GM19397 (cell line): ENCODE results near the gene RNF112.
"Not testable (repeated sequence)": the region's sequence is repeated elsewhere in the genome, so short reads cannot be mapped to it uniquely, and the experiment has no call there.

Source experiments
- ATAC-seq: cut with Tn5 transposase; IDR thresholded peaks from one replicate; pipeline ENCODE4 v1.9.1; 2021; ENCODE audit warnings: mild to moderate bottlenecking, moderate library complexity; ENCODE audit not compliant: unreplicated experiment

Gene RNF112

DNA sequence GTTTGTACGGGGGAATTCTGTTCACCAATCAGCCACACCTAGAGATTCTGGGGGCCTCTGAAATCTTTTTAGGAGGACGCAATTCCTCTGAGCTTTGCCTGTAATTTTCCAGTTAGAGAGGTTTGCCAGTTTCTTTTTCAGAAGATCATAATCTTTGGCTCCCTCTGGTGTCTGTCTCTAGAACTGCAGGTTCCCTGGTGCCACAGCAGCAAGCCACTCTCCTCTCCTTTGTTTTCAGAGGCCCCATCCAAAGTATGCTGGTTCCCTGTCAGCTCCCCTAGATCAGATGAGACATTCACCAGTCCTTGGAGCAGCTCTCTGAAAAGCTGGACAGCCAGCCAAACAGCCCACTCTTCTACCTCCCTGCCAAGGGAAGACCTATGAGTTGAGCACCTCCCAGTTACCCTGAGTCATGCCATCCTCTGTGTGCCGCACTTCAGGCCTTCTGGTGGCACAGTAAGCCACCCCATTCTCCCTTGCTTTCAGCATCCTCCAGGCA lies 36.1 kb downstream of the RNF112 start:
- no peak for ATAC-seq

GRCh38 chr17:19448341-19449268 lies 37.6 kb downstream of the RNF112 start:
- no peak for ATAC-seq

DNA sequence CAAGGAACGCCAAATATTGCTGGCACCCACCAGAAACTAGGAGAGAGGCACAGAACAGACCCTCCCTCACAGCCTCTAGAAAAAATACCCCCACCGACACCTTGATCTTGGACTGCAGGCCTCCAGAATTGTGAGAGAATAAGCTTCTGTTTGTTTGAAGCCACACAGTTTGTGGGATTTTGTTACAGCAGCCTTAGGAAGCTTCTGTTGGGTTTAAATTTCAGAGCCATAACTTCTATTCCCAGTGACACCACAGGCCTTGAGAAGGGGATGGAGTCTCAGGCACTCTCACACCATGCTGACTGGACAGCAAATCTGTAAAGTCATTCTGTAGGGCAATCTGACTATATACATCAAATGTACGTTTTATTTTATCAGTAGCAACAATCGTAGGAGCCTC lies 38.6 kb downstream of the RNF112 start:
- ATAC-seq: no peak

- no peak for ATAC-seq
Observed at GRCh38 chr17:19453296-19453695, 42.3 kb downstream of the RNF112 start.

DNA sequence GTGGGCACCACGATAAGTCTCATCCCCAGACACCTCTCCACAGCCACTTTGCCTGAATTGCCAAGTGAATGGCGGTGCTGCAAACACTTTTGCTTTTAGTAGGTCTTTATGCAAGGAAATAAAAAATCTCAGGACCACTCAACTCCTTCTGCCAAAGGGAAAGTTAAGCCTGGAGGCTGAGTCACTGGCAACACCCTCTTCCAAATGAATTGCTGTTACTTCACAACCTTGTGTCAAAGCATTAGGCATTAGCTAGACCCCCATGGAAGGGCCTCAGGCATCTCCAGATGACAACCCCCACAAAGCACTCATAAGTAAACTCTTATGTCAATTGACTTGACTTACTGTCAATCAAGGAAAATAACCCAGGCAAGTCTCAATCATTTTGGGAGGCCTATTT lies 43.0 kb downstream of the RNF112 start:
- ATAC-seq: no peak

DNA sequence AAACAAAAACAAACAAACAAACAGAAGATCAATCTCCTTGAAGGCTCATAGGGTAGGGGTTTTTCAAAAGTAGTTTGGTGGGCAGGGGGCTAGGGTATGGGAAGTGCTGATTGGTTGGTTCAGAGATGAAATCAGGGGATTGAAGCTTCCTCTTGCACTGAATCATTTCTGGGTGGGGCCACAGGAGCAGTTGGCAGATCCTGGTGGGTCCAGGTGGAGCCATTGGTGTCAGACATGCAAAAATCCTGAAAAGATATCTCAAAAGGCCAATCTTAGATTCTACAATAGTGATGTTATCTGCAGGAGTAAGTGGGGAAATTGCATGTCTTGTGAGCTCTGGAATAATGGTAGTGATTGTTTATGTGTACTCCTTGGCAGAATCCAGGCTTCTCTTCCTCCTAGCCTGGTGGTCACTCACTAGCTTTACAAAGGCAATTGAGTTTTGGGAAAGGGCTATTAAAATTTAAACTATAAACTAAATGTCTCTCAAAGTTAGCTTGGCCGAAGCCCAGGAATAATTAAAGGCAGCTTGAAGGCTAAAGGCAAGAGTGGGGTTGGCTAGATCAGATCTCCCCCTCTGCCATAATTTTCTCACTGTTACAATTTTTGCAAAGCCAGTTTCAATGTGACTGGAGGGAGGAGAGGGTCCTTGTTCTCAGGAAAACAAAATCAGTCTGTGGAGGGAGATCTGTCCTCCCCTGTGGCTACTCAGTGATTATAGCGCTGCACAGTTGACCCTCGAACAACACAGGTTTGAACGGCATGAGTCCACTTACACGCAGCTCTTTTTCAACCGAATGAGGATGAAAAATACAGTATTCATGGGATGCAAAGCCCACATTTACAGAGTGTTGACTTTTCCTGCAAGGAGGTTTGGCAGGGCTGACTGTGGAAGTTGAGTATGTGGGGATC lies 45.2 kb downstream of the RNF112 start:
- no peak for ATAC-seq

- no peak for ATAC-seq
Observed at GRCh38 chr17:19457046-19457445, 46.0 kb downstream of the RNF112 start.

DNA sequence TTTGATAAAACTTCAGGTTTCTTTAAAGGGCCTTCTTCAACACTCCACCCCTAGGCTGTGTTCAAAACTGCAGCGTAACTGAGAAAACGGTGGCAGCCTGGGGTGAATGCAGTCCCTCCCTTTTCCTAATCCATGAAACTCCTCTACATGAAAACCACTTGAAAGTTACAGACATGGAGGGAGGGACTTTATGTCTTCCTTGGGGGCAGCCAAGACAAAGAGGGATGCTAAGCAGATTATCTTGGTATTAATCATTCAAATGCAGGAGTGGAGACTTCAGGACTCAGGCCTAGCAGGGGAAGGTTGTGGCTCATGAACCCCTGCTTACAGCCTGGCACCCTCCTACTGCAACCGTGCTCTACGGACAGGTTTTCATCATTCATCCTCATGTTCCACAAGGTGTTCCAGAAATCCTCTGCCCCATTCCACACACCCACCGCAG lies 46.8 kb downstream of the RNF112 start:
- no peak for ATAC-seq

DNA sequence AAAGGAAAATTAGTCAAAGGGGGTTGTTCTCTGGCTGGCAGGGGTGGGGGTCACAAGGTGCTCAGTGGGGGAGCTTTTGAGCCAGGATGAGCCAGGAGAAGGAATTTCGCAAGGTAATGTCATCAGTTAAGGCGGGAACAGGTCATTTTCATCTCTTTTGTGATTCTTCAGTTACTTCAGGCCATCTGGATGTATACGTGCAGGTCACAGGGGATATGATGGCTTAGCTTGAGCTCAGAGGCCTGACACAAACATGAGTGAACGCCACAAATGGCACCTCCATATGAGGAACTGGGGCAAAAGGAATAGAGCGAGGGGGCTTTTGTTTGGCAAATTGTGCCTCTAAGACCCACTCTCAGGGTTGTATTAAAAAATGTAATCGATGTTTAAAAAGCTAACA lies 47.4 kb downstream of the RNF112 start:
- not testable (repeated sequence) for ATAC-seq

- ATAC-seq: not testable (repeated sequence)
Observed at GRCh38 chr17:19459018-19459655, 48.1 kb downstream of the RNF112 start.

- no peak for ATAC-seq
Observed at GRCh38 chr17:19460700-19461099, 49.7 kb downstream of the RNF112 start.

- no peak for ATAC-seq
Observed at GRCh38 chr17:19461116-19461515, 50.1 kb downstream of the RNF112 start.

DNA sequence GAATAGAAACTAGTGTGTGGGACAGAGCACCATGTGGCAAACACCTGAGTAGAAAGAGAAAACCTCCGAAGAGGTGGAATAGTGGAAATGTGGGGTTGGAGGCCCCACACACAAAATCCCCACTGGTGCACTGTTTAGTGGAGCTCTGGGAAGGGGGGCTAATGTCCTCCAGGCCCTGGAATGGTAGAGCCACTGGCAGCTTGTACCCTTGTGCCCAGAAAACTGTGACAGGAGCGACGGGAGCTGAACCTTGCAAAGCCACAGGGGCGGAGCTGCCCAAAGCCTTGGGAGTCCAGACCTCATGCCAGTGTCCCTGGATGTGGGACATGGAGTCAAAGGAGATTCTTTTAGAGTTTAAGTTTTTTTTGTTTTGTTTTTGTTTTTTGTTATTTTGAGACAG lies 50.6 kb downstream of the RNF112 start:
- ATAC-seq: no peak

DNA sequence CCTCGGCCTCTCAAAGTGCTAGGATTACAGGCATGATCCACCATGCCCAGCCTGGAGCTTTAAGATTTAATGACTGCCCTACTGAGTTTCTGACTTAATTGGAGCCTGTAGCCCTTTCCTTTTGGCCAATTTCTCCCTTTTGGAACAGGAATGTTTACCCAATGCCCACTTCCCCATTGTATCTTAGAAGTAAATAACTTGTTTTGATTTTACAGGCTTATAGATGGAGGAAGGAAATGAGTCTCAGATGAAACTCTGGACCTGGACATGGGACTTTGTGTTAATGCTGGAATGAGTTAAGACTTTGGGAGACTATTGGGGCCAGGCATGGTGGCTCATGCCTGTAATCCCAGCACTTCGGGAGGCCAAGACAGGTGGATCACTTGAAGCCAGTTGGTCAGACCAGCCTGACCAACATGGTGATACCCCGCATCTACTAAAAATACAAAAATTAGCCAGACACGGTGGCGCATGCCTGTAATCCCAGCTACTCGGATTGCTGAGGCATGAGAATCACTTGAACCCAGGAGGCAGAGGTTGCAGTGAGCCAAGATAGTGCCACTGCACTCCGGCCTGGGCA lies 51.5 kb downstream of the RNF112 start:
- not testable (repeated sequence) for ATAC-seq

- ATAC-seq: no peak
Observed at GRCh38 chr17:19464031-19465026, 53.3 kb downstream of the RNF112 start.
